ENCODE results near the gene GSTO2. TPM values are rescaled to one million over a fixed set of nuclear protein-coding genes. Genes with fewer than 3 reads are reported as not detected.
A peak's percentile ranks its signal among the peaks of the same experiment; 100 is the strongest.

GSTO2 gene
- total and polyA plus RNA-seq, 2 of the 13 experiments (the other 11 are each of a cell fraction or from before 2014, with no cell fraction given): 2.1 to 7.9 TPM

DNA sequence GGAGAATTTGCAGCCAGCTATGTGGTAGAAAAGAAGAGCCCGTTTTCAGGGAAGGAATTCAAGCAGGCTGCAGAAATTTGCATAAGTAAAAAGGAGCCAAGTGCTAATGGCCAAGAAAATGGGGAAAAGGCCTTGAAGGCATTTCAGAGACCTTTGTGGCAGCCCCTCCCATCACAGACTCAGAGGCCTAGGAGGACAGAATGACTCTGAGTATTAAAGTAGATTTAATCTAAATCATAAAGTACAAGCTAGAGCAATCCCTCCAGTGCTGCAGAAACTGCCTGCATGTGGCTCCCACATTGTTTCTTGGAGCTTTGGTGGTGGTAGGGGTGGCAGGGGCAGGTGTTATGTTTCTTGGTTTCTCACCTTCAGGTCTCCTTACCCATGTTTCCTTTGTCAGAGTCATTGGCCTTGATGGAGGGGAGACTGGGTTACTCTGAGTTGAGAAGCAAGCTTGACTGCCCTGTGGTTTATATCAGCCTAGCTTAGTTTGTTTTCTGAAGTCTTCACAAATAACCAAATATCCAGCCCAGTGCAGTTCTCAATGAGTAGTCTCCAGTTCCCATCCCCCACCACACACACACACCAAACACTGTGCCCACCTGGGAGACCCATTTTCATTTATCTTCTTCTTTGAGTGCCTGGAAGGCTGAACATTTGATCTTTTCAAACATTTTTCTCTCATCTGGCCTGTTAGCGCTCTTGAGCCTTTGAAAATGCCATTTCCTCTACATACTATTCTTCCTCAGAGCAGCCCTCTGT, 34.8 kb downstream of the GSTO2 start:
- Histone ChIP-seq H3K4me3 (replicated peaks in 1 of 3; ENCODE audit: insufficient read depth in 1 of 3, low read depth in 2 of 3, low read length in 3 of 3) (no peak overlapping the region), H3K79me2 (ENCODE audit: insufficient read depth, low read length) (no peaks in the 10 kb centered on the region), H3K36me3 (replicated peaks in 1 of 2; ENCODE audit: control insufficient read depth in 1 of 2, insufficient read depth in 2 of 2, low read length in 2 of 2) (no peaks in the 10 kb centered on the region), H3K27ac (ENCODE audit: extremely low read length, insufficient read depth, low read length) (no peak overlapping the region), H3K9ac (ENCODE audit: insufficient read depth, low read depth, low read length) (no peak overlapping the region), H3K4me1 (ENCODE audit: insufficient read depth, low read length) (peaks cover 47% of the 10 kb centered on the region), H3K9me3 (ENCODE audit: low read length) (no peaks in the 10 kb centered on the region), H3K27me3 (ENCODE audit: control insufficient read depth in 1 of 2, insufficient read depth in 2 of 2, low read length in 2 of 2) (peaks cover 3 to 20% of the 10 kb centered on the region in 2 experiments; a peak in 3 of 5 replicates), H3K4me2 (ENCODE audit: low read depth, low read length) (no peak overlapping the region), H2AFZ (ENCODE audit: low read length) (no peak overlapping the region), H4K20me1 (ENCODE audit: insufficient read depth, low read length) (no peaks in the 10 kb centered on the region)
- WGBS (ENCODE audit: low lambda C conversion rate): 22% methylated on average over 2 of the region's 2 CpGs
- ATAC-seq: no peak
- TF ChIP-seq RCOR2 (CRISPR knock-in tag; IDR thresholded peaks at IDR 0.05) (no peak), HOXD1 (CRISPR knock-in tag; IDR thresholded peaks at IDR 0.05) (no peak), IRF2 (CRISPR knock-in tag; IDR thresholded peaks at IDR 0.05) (no peak), SCMH1 (CRISPR knock-in tag; IDR thresholded peaks at IDR 0.05; ENCODE audit: borderline replicate concordance) (no peak)
- TF ChIP-seq, protein P1, sequence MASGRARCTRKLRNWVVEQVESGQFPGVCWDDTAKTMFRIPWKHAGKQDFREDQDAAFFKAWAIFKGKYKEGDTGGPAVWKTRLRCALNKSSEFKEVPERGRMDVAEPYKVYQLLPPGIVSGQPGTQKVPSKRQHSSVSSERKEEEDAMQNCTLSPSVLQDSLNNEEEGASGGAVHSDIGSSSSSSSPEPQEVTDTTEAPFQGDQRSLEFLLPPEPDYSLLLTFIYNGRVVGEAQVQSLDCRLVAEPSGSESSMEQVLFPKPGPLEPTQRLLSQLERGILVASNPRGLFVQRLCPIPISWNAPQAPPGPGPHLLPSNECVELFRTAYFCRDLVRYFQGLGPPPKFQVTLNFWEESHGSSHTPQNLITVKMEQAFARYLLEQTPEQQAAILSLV (CRISPR knock-in tag; IDR thresholded peaks at IDR 0.05; ENCODE audit: borderline replicate concordance): no peak
- in situ Hi-C loops (cut with HindIII; ENCODE audit: extremely low pct_ligation_motif_present, low pct_unique_long_range_greater_than_20kb) (loop anchor here (5.0 kb wide), 1 partner anchor 44 kb away; no protein-coding TSS in a partner anchor), intact Hi-C loops (cut with micrococcal nuclease; ENCODE audit: unreplicated experiment) (loop anchor here (2.0 kb wide), 1 partner anchor 15 kb away; no protein-coding TSS in a partner anchor)
- no peak for FAIRE-seq
- no TSS peak for BruUV-seq (replicated peaks)
- no peak for DNase-seq (ENCODE audit: low spot score)
- ChIA-PET POLR2A (no interaction called here), CTCF (ENCODE audit: low intra/inter-chr PET ratio, low total read pairs) (interaction anchor here (4.1 kb wide), 1 partner anchor 46 kb away, joined by 42 read pairs; no protein-coding TSS in a partner anchor)

DNA sequence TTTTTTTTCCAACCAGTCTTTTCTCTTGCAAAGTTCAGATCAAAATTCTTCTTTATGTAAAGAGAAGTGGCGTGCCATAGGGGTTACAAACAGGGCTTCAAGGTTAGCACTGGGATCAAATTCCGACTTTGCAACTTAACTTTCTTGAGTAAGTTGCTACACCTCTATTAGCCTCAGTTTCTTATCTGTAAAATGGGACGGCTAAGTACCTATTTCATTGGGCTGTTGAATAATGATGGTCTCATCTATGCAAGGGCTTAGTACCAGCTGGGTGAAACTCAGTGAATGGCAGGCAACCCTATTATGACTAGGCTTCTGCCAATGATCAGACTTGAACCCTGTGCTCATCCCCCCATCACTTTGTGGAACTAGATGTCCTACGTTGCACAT, 35.4 kb downstream of the GSTO2 start:
- Histone ChIP-seq H2AFZ (ENCODE audit: low read length) (no peak overlapping the region), H3K36me3 (replicated peaks in 1 of 2; ENCODE audit: control insufficient read depth in 1 of 2, insufficient read depth in 2 of 2, low read length in 2 of 2) (no peaks in the 10 kb centered on the region), H3K27me3 (ENCODE audit: control insufficient read depth in 1 of 2, insufficient read depth in 2 of 2, low read length in 2 of 2) (peaks cover 3 to 17% of the 10 kb centered on the region in 2 experiments; a peak in 3 of 5 replicates), H3K9me3 (ENCODE audit: low read length) (no peaks in the 10 kb centered on the region), H3K27ac (ENCODE audit: extremely low read length, insufficient read depth, low read length) (no peak overlapping the region), H3K4me2 (ENCODE audit: low read depth, low read length) (no peak overlapping the region), H3K9ac (ENCODE audit: insufficient read depth, low read depth, low read length) (no peak overlapping the region), H4K20me1 (ENCODE audit: insufficient read depth, low read length) (no peaks in the 10 kb centered on the region), H3K79me2 (ENCODE audit: insufficient read depth, low read length) (no peaks in the 10 kb centered on the region), H3K4me3 (replicated peaks in 1 of 3; ENCODE audit: insufficient read depth in 1 of 3, low read depth in 2 of 3, low read length in 3 of 3) (no peak overlapping the region), H3K4me1 (ENCODE audit: insufficient read depth, low read length) (peaks cover 43% of the 10 kb centered on the region)
- TF ChIP-seq ZNF629 (CRISPR knock-in tag; conservative IDR thresholded peaks at IDR 0.05) (peak; percentile 87), CHD4 (IDR thresholded peaks at IDR 0.05; ENCODE audit: borderline replicate concordance, low read length) (peak; percentile 52; the same call in 1 of the 2 replicates), JUN (CRISPR knock-in tag; IDR thresholded peaks at IDR 0.05) (no peak)
- ChIA-PET CTCF (ENCODE audit: low intra/inter-chr PET ratio, low total read pairs) (interaction anchor here (1.9 to 4.1 kb wide), 2 partner anchors 46 to 49 kb away, joined by 7 to 42 read pairs; partner anchors contain the start of gene CFAP58), POLR2A (no interaction called here)
- FAIRE-seq (no peak), ATAC-seq (no peak), DNase-seq (ENCODE audit: low spot score) (no peak)
- intact Hi-C loops (cut with micrococcal nuclease; ENCODE audit: unreplicated experiment) (loop anchor here (2.0 kb wide), 1 partner anchor 16 kb away; no protein-coding TSS in a partner anchor), in situ Hi-C loops (cut with HindIII; ENCODE audit: extremely low pct_ligation_motif_present, low pct_unique_long_range_greater_than_20kb) (loop anchor here (5.0 kb wide), 1 partner anchor 43 kb away; no protein-coding TSS in a partner anchor)
- BruUV-seq (replicated peaks): no TSS peak
- 13% methylated on average over 4 of the region's 4 CpGs for WGBS (ENCODE audit: low lambda C conversion rate)

Data from HepG2 (cell line).